H9 (cell line): ENCODE data around the gene GLYATL1. TPM values are rescaled to one million over a fixed set of nuclear protein-coding genes. Genes with fewer than 3 reads are reported as not detected.

Experiments used
- DNase-seq: peaks from one replicate; pipeline ENCODE4 v3.0.0-alpha.2; 2017
- H2AFZ ChIP-seq: one replicate; pipeline ENCODE4 v1.6.1; 2013; ENCODE audit warnings: mild to moderate bottlenecking, low read length, control low read depth, moderate library complexity
- H2AK5ac ChIP-seq: 2 replicates; pipeline ENCODE4 v1.6.1; 2013; ENCODE audit warnings: low read length, control low read depth, mixed read lengths; ENCODE audit not compliant: insufficient read length
- H2BK120ac ChIP-seq: one replicate; pipeline ENCODE4 v1.6.1; 2013; ENCODE audit warnings: low read depth, mild to moderate bottlenecking, low read length, control low read depth, inconsistent platforms; ENCODE audit not compliant: poor library complexity, severe bottlenecking
- H2BK12ac ChIP-seq: 2 replicates; pipeline ENCODE4 v1.6.1; 2013; ENCODE audit warnings: low read length, control low read depth, mixed read lengths, low read depth; ENCODE audit not compliant: insufficient read length
- H2BK15ac ChIP-seq: 2 replicates; pipeline ENCODE4 v1.6.1; 2013; ENCODE audit warnings: low read depth, low read length, control low read depth
- H2BK20ac ChIP-seq: one replicate; pipeline ENCODE4 v1.6.1; 2013; ENCODE audit warnings: low read depth, mild to moderate bottlenecking, low read length, control low read depth, inconsistent platforms; ENCODE audit not compliant: poor library complexity, severe bottlenecking
- H2BK5ac ChIP-seq: 2 replicates; pipeline ENCODE4 v1.6.1; 2013; ENCODE audit warnings: low read length, control low read depth, mixed read lengths; ENCODE audit not compliant: insufficient read length
- H3K14ac ChIP-seq: 2 replicates; pipeline ENCODE4 v1.6.1; 2013; ENCODE audit warnings: low read length, control low read depth; ENCODE audit not compliant: insufficient read depth
- H3K18ac ChIP-seq: 2 replicates; pipeline ENCODE4 v1.6.1; 2013; ENCODE audit warnings: low read depth, mild to moderate bottlenecking, mixed read lengths, low read length, control low read depth; ENCODE audit not compliant: insufficient read length
- H3K23ac ChIP-seq: 2 replicates; pipeline ENCODE4 v1.6.1; 2013; ENCODE audit warnings: low read length, control low read depth, mixed read lengths, low read depth; ENCODE audit not compliant: insufficient read length
- H3K23me2 ChIP-seq: 2 replicates; pipeline ENCODE4 v1.6.1; 2013; ENCODE audit warnings: low read depth, mild to moderate bottlenecking, mixed read lengths, low read length, control low read depth; ENCODE audit not compliant: insufficient read length, poor library complexity, severe bottlenecking
- H3K27ac ChIP-seq: 2 replicates; pipeline ENCODE4 v1.5.1; 2013; ENCODE audit warnings: low read length, control low read depth, mixed read lengths, low read depth; ENCODE audit not compliant: insufficient read length
- H3K27me3 ChIP-seq: 2 replicates; pipeline ENCODE4 v1.6.1; 2013; ENCODE audit warnings: low read length, control low read depth, inconsistent platforms; ENCODE audit not compliant: insufficient read depth
- H3K4ac ChIP-seq: 2 replicates; pipeline ENCODE4 v1.6.1; 2013; ENCODE audit warnings: low read depth, mild to moderate bottlenecking, control low read depth, inconsistent platforms, low read length, moderate library complexity
- H3K4me1 ChIP-seq: 2 replicates; pipeline ENCODE4 v1.6.1; 2013; ENCODE audit warnings: low read length, control low read depth, inconsistent platforms; ENCODE audit not compliant: insufficient read depth
- H3K4me2 ChIP-seq: 2 replicates; pipeline ENCODE4 v1.6.1; 2013; ENCODE audit warnings: low read length, control low read depth, mixed read lengths; ENCODE audit not compliant: insufficient read length, insufficient read depth
- H3K56ac ChIP-seq: 2 replicates; pipeline ENCODE4 v1.6.1; 2013; ENCODE audit warnings: low read depth, mild to moderate bottlenecking, mixed read lengths, low read length, control low read depth; ENCODE audit not compliant: insufficient read length
- H3K79me1 ChIP-seq: 2 replicates; pipeline ENCODE4 v1.6.1; 2013; ENCODE audit warnings: low read depth, mild to moderate bottlenecking, moderate library complexity, low read length, control low read depth, inconsistent platforms; ENCODE audit not compliant: insufficient read depth, poor library complexity, severe bottlenecking
- H3K79me2 ChIP-seq: 2 replicates; pipeline ENCODE4 v1.6.1; 2013; ENCODE audit warnings: low read length, control low read depth, inconsistent platforms; ENCODE audit not compliant: insufficient read depth
- H3K9ac ChIP-seq: 2 replicates; pipeline ENCODE4 v1.6.1; 2013; ENCODE audit warnings: low read length, control low read depth, mixed read lengths; ENCODE audit not compliant: insufficient read length; ENCODE audit errors: extremely low read depth
- H3K9me3 ChIP-seq: one replicate; pipeline ENCODE4 v1.6.1; 2013; ENCODE audit warnings: low read depth, low read length, inconsistent platforms; ENCODE audit not compliant: control insufficient read depth
- H3T11ph ChIP-seq: one replicate; pipeline ENCODE4 v1.6.1; 2013; ENCODE audit warnings: mild to moderate bottlenecking, low read length, control low read depth, inconsistent platforms
- H4K20me1 ChIP-seq: one replicate; pipeline ENCODE4 v1.6.1; 2013; ENCODE audit not compliant: control insufficient read depth, insufficient read length, insufficient read depth
- H4K5ac ChIP-seq: 2 replicates; pipeline ENCODE4 v1.6.1; 2013; ENCODE audit warnings: low read depth, mild to moderate bottlenecking, mixed read lengths, low read length, control low read depth; ENCODE audit not compliant: insufficient read length
- H4K8ac ChIP-seq: replicated peaks from 2 replicates; pipeline ENCODE4 v1.6.1; 2013; ENCODE audit warnings: low read length, control low read depth, mixed read lengths, low read depth; ENCODE audit not compliant: insufficient read length
- H4K91ac ChIP-seq: 2 replicates; pipeline ENCODE4 v1.6.1; 2013; ENCODE audit warnings: low read depth, mild to moderate bottlenecking, moderate library complexity, mixed read lengths, low read length, control low read depth; ENCODE audit not compliant: insufficient read length
- H3K27ac Mint-ChIP-seq, 3 experiments: 2 replicates in 2 of 3; 3 replicates in 1 of 3; pipeline ENCODE4 v1.8.0; 2020 to 2021; ENCODE audit warnings: mixed read lengths in 3 of 3, mild to moderate bottlenecking in 1 of 3, moderate library complexity in 1 of 3
- H3K27me3 Mint-ChIP-seq: 2 replicates; pipeline ENCODE4 v1.8.0; 2021; ENCODE audit warnings: low read depth, mild to moderate bottlenecking, moderate library complexity, mixed read lengths
- H3K36me3 Mint-ChIP-seq, 3 experiments: 2 replicates in 2 of 3; 3 replicates in 1 of 3; pipeline ENCODE4 v1.8.0; 2020 to 2021; ENCODE audit warnings: low read depth in 3 of 3, mixed read lengths in 3 of 3; ENCODE audit not compliant: insufficient read depth in 1 of 3
- H3K4me1 Mint-ChIP-seq, 2 experiments: 2 replicates each; pipeline ENCODE4 v1.8.0; 2020; ENCODE audit warnings: mixed read lengths in 2 of 2
- H3K4me3 Mint-ChIP-seq, 2 experiments: 2 replicates in 1 of 2; 3 replicates in 1 of 2; pipeline ENCODE4 v1.8.0; 2020 to 2021; ENCODE audit warnings: mild to moderate bottlenecking in 2 of 2, mixed read lengths in 2 of 2, moderate library complexity in 1 of 2
- H3K9me3 Mint-ChIP-seq, 2 experiments: 2 replicates in 1 of 2; 3 replicates in 1 of 2; pipeline ENCODE4 v1.8.0; 2020; ENCODE audit warnings: mild to moderate bottlenecking in 2 of 2, mixed read lengths in 2 of 2, moderate library complexity in 1 of 2
- CTCF ChIP-seq: fragments of 200-600 bp; sonication (generic); conservative IDR thresholded peaks from 3 replicates; pipeline ENCODE4 v1.8.0; 2021; ENCODE audit warnings: antibody characterized with exemption, mild to moderate bottlenecking
- WGBS: extraction: QIAGEN DNeasy Blood & Tissue Kit; methylation state at CpG from one replicate; pipeline ENCODE4 v1.1.7; 2013; ENCODE audit warnings: missing lambda C conversion rate, low lambda C conversion rate, mixed read lengths; ENCODE audit not compliant: insufficient read length; ENCODE audit errors: extremely low coverage; 5-methylcytosine and 5-hydroxymethylcytosine counted together
- total RNA-seq: library from RNA; stranded (reverse); gene quantifications from 2 replicates; pipeline ENCODE4 v1.2.1, GENCODE V29; 2021

GLYATL1 gene
- total RNA-seq, 1 experiment from 2014 or later, result 2.8 TPM

GRCh38 chr11:58979222-58979621, 39.9 kb downstream of the GLYATL1 start:
- H4K20me1 ChIP-seq, result no peaks in the 10 kb centered on the region
- H3K56ac ChIP-seq, result no peak overlapping the region
- Mint-ChIP-seq H3K4me1 (no peaks in the 10 kb centered on the region), H3K27ac (no peak overlapping the region), H3K9me3 (peaks cover 9 to 12% of the 10 kb centered on the region in 2 experiments; a peak in 4 of 5 replicates), H3K27me3 (peaks cover 8% of the 10 kb centered on the region), H3K36me3 (no peaks in the 10 kb centered on the region), H3K4me3 (no peak overlapping the region)
- no peak overlapping the region for H4K8ac ChIP-seq
- no peak overlapping the region for H2BK15ac ChIP-seq
- no peak overlapping the region for H4K91ac ChIP-seq
- H3K27ac ChIP-seq, result no peak overlapping the region
- no peak overlapping the region for H3K18ac ChIP-seq
- H3K14ac ChIP-seq, result no peak overlapping the region
- H3K23ac ChIP-seq, result no peak overlapping the region
- no peaks in the 10 kb centered on the region for H3K27me3 ChIP-seq
- DNase-seq, result no peak
- H2AK5ac ChIP-seq, result no peak overlapping the region
- no peaks in the 10 kb centered on the region for H3K79me2 ChIP-seq
- H2BK120ac ChIP-seq, result no peak overlapping the region
- no peaks in the 10 kb centered on the region for H3K79me1 ChIP-seq
- no peaks in the 10 kb centered on the region for H3K23me2 ChIP-seq
- no CpG with 5 or more reads among the region's 2 CpGs for WGBS
- H2AFZ ChIP-seq, result no peak overlapping the region
- no peak overlapping the region for H4K5ac ChIP-seq
- TF ChIP-seq CTCF, result no peak
- H3K4ac ChIP-seq, result no peak overlapping the region
- no peak overlapping the region for H3K9ac ChIP-seq
- H3K9me3 ChIP-seq, result no peaks in the 10 kb centered on the region
- no peak overlapping the region for H2BK12ac ChIP-seq
- no peak overlapping the region for H3T11ph ChIP-seq
- H3K4me2 ChIP-seq, result no peak overlapping the region
- H2BK20ac ChIP-seq, result no peak overlapping the region
- no peaks in the 10 kb centered on the region for H3K4me1 ChIP-seq
- H2BK5ac ChIP-seq, result no peak overlapping the region
